HL-60 (cell line): ENCODE measurements around the gene PRKAG1.

ENCODE experiments used
- DNase-seq, 2 experiments: peaks; one replicate each; pipeline ENCODE4 v3.0.0-alpha.2; 2010 to 2020; ENCODE audit warnings: low read depth in 1 of 2, low spot score in 1 of 2
- H3K27ac ChIP-seq: fragments of 250-450 bp; sonication (Bioruptor Pico); replicated peaks from 2 replicates; pipeline ENCODE4 v1.5.1; 2020; ENCODE audit warnings: mild to moderate bottlenecking, moderate library complexity
- H3K27me3 ChIP-seq: fragments of 250-450 bp; sonication (Bioruptor Pico); 2 replicates; pipeline ENCODE4 v1.5.1; 2021; ENCODE audit warnings: mild to moderate bottlenecking, moderate library complexity; ENCODE audit not compliant: insufficient read depth, poor library complexity, severe bottlenecking
- H3K4me3 ChIP-seq: replicated peaks from 2 replicates; pipeline ENCODE4 v1.5.1; 2011; ENCODE audit warnings: mild to moderate bottlenecking, control low read depth, low read length; ENCODE audit not compliant: insufficient read depth
- GABPA ChIP-seq: IDR thresholded peaks from 2 replicates; pipeline ENCODE4 v1.6.1; 2012; ENCODE audit warnings: low read depth
- POLR2AphosphoS5 ChIP-seq: IDR thresholded peaks from 2 replicates; pipeline ENCODE4 v1.6.1; 2012; ENCODE audit warnings: low read depth
- SPI1 ChIP-seq: IDR thresholded peaks from 2 replicates; pipeline ENCODE4 v1.6.1; 2012; ENCODE audit warnings: low read depth, mild to moderate bottlenecking, borderline replicate concordance
- TF ChIP-seq, protein P1 (sequence below): IDR thresholded peaks from one replicate; pipeline ENCODE4 v1.5.1; 2011; ENCODE audit warnings: low read length, control low read depth, inconsistent platforms; ENCODE audit not compliant: insufficient read depth
- TF ChIP-seq, protein P2 (sequence below): IDR thresholded peaks from 2 replicates; pipeline ENCODE4 v1.6.1; 2012; ENCODE audit warnings: low read depth; ENCODE audit not compliant: insufficient replicate concordance

PRKAG1 gene

DNA sequence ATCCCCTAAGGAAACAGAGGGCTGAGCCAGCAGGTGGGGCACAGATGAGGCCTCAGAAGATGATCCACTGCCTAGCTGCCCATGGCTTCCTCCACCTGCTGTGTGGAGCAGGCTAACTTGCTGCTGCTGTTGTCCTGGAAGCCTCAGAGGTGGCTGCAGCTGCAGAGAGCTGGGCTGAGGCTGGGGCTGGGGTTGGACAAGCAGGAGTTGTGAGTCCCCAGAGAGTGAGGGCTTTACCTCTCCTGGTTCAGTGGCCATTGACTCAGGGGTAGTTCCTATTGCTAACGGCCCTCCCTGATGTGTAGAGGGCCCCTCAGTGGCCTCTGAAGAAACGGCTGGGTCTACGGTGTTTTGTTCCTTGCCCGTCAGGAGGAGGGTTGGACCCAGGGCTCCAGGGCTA lies 13.7 kb upstream of the PRKAG1 start:
- Histone ChIP-seq H3K27me3 (no peaks in the 10 kb centered on the region), H3K4me3 (no peak overlapping the region), H3K27ac (no peak overlapping the region)
- DNase-seq: no peak
- TF ChIP-seq, protein P1, sequence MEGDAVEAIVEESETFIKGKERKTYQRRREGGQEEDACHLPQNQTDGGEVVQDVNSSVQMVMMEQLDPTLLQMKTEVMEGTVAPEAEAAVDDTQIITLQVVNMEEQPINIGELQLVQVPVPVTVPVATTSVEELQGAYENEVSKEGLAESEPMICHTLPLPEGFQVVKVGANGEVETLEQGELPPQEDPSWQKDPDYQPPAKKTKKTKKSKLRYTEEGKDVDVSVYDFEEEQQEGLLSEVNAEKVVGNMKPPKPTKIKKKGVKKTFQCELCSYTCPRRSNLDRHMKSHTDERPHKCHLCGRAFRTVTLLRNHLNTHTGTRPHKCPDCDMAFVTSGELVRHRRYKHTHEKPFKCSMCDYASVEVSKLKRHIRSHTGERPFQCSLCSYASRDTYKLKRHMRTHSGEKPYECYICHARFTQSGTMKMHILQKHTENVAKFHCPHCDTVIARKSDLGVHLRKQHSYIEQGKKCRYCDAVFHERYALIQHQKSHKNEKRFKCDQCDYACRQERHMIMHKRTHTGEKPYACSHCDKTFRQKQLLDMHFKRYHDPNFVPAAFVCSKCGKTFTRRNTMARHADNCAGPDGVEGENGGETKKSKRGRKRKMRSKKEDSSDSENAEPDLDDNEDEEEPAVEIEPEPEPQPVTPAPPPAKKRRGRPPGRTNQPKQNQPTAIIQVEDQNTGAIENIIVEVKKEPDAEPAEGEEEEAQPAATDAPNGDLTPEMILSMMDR: no peak
- TF ChIP-seq SPI1 (no peak), POLR2AphosphoS5 (no peak), GABPA (no peak)
- TF ChIP-seq, protein P2, sequence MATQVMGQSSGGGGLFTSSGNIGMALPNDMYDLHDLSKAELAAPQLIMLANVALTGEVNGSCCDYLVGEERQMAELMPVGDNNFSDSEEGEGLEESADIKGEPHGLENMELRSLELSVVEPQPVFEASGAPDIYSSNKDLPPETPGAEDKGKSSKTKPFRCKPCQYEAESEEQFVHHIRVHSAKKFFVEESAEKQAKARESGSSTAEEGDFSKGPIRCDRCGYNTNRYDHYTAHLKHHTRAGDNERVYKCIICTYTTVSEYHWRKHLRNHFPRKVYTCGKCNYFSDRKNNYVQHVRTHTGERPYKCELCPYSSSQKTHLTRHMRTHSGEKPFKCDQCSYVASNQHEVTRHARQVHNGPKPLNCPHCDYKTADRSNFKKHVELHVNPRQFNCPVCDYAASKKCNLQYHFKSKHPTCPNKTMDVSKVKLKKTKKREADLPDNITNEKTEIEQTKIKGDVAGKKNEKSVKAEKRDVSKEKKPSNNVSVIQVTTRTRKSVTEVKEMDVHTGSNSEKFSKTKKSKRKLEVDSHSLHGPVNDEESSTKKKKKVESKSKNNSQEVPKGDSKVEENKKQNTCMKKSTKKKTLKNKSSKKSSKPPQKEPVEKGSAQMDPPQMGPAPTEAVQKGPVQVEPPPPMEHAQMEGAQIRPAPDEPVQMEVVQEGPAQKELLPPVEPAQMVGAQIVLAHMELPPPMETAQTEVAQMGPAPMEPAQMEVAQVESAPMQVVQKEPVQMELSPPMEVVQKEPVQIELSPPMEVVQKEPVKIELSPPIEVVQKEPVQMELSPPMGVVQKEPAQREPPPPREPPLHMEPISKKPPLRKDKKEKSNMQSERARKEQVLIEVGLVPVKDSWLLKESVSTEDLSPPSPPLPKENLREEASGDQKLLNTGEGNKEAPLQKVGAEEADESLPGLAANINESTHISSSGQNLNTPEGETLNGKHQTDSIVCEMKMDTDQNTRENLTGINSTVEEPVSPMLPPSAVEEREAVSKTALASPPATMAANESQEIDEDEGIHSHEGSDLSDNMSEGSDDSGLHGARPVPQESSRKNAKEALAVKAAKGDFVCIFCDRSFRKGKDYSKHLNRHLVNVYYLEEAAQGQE: no peak

DNA sequence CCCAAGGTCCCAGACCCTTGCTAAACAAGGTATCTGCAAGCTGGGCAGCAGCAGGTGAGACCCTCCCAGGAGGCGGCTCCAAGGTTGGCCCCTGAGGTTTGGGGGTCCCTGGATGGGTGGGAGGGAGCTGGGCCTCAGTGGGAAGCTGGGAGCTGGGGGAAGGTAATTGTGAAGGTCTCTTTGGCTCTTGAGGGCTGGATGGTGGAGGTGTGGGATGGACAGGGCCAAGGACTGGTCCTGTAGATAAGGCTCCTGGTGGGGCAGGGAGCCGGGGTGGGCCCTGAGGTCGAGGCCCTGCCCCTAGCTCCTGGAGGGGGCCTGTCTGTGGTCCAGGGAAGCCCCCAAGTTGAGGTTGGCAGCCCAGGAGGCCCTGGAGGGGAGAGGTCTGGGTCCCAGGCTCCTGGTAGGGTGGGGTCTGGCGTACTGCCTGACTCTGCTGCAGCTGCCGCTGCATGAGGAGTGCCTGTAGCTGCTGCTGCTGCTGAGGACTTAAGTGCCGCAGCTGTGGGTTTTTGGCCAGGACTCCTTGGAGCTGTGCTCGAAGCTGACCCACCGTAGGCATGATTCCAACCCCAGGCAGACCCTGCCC lies 13.1 kb upstream of the PRKAG1 start:
- DNase-seq: no peak
- Histone ChIP-seq H3K27ac (no peak overlapping the region), H3K4me3 (no peak overlapping the region), H3K27me3 (no peaks in the 10 kb centered on the region)
- TF ChIP-seq SPI1: no peak
- TF ChIP-seq, protein P1: no peak
- TF ChIP-seq, protein P2: no peak
- no peak for TF ChIP-seq GABPA
- no peak for TF ChIP-seq POLR2AphosphoS5

DNA sequence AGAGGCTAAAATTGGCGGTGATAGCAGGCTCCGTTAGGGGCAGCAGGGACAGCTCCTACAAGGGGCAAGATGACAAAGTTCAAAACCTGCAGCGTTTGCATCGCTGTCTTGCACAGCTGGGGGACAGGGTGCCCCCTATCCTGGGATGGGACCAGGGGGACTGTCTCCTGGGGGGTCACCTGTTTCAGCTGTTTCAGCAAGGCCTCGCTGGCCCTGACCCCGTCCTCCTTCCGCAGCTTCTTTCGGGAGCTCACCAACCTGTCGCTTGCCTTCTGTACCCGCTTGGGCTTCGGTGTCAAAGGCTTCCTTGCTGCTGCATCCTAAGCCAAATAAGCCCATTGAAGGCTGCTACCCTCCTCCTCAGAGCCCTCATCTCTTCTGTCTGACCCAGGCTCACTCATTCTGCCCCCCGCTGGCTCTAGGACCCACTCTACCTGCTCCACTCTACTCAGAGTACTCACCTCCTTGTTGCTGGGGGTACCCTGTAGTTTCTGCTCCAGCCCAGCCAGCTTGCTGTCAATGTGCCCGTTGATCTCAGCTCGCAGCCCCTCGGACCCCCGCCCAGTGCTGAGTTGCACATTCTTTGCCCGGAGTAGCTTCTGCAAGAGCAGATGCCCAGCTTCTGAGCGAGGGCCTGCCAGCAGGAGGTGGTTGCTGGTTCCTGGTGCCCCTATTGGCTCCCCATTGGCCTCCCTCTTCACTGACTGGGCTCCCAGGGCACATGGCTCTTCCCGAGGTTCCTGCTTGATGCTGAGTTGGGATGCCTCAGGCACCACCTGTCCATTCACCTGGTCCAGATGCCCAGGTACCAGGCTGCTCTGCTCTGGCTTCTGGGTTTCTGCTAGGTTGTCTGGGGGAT lies 12.4 kb upstream of the PRKAG1 start:
- Histone ChIP-seq H3K27me3 (no peaks in the 10 kb centered on the region), H3K27ac (no peak overlapping the region), H3K4me3 (no peak overlapping the region)
- TF ChIP-seq SPI1: no peak
- TF ChIP-seq, protein P1: no peak
- TF ChIP-seq POLR2AphosphoS5: no peak
- no peak for TF ChIP-seq GABPA
- TF ChIP-seq, protein P2: no peak
- no peak for DNase-seq
